NCI-H2081 treated with DMSO at 0.1 percent for 48 hours (cell line): ENCODE results near the gene WASF2.
"Not testable (repeated sequence)": the region's sequence is repeated elsewhere in the genome, so short reads cannot be mapped to it uniquely, and the experiment has no call there.

Experiments
- DNase-seq: peaks from one replicate; lab custom pipeline; 2025; lab: John Stamatoyannopoulos, UW

Gene WASF2

DNA sequence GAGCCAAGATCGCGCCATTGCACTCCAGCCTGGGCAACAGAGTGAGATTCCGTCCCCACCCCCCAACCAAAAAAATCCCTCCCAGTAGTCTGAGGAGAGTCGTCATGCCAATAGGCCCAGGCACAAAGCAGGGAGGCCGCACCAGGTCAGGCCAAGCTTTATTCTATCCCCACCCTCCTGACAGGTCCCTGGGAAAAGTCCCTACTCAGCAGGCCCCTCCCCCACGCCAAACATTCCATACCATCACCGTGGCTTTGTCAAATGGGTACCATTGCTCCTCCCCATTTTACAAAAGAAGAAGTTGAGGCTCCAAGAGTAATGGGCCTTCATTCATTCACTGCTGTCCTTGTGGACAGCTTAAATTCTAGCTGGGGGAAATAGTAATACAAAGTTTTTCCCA, 92.2 kb downstream of the WASF2 start:
- no peak for DNase-seq

DNA sequence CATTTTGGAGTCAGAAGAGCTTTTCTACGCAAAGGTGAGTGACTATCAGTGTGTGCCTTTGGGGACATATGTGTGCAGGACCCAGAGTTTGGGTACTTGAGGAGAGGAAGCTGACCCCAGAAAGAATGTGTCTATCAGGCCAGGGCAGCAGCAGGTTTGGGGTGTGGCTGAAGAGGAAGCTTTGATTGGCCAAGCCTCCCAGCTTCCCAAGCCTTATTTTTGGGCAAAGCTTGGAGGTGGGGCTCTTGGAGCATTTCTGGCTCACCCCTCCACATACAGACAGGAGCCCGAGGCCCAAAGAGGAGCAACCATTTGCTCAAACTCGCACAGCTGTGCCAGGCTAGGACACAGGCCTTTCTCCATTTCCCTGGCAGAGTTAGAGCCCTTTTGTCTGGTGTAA, 92.9 kb downstream of the WASF2 start:
- no peak for DNase-seq

DNA sequence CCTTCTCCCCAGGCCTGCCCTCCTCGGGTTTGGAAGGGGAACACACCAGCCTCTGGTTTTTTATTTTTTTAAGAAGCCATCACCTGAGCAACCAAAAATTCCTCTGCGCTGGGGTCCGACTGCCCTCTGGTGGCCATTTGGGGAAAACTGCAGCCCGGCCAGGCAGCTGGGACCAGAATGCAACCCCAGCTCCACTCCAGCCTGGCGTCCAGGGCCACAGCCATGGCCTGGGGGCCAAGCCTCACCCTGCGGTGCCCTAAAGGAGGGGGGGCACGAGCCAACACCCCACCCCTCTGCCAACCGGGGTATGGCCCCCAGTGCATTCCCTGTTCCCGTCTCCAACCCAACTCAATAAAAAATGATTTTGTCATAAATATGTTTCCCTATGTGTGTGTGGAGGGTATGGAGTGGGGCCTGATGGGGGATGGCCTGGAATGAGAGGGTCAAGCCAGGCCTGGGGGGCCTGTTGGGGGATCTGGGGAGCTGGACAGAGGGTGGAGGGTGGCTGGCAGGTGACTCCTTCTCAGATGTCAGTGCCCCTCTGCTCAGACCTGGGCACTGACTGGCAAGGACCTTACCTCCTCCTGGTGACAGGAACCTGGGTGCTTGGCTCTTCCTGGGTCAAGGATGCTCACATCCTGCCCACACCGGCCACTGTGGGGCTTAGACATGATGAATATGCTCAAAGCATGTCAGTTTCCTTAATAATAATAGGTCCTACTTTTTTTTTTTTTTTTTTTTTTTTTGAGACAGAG, 94.3 kb downstream of the WASF2 start:
- no peak for DNase-seq

DNA sequence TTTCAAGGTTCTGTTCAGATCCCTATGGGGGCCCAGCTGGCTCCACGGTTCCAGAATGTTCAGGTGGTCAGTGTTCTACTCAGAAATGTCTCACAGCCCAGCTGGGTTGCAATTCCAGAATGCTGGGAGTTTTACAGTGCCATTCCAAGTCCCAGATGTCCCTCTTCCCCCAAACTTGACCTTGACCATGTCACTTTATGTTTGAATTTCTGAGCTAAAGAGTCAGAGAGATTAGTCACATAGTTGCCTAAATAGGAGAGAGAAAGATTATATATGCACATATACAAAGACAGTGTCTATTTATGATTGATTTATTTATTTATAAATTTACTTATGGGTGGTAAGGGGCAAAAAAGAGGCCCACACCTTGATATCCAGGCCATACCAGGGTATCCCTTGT, 95.0 kb downstream of the WASF2 start:
- DNase-seq, result no peak

DNA sequence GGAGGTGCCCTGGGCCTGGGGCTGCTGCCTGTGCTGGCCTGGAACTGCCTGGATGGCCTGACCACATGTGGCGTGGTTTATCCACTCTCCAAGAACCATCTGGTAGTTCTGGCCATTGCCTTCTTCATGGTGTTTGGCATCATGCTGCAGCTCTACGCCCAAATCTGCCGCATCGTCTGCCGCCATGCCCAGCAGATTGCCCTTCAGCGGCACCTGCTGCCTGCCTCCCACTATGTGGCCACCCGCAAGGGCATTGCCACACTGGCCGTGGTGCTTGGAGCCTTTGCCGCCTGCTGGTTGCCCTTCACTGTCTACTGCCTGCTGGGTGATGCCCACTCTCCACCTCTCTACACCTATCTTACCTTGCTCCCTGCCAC, 95.7 kb downstream of the WASF2 start:
- no peak for DNase-seq

DNA sequence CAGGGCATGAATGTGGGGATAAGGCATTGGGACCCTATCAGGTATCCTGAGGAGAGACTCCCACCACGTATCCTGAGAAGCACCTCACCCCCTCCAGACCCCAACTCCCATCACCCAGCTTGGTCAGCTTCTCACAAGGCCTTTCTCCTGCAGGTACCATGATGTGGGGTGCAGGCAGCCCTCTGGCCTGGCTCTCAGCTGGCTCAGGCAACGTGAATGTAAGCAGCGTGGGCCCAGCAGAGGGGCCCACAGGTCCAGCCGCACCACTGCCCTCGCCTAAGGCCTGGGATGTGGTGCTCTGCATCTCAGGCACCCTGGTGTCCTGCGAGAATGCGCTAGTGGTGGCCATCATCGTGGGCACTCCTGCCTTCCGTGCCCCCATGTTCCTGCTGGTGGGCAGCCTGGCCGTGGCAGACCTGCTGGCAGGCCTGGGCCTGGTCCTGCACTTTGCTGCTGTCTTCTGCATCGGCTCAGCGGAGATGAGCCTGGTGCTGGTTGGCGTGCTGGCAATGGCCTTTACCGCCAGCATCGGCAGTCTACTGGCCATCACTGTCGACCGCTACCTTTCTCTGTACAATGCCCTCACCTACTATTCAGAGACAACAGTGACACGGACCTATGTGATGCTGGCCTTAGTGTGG, 96.2 kb downstream of the WASF2 start:
- DNase-seq, result no peak

DNA sequence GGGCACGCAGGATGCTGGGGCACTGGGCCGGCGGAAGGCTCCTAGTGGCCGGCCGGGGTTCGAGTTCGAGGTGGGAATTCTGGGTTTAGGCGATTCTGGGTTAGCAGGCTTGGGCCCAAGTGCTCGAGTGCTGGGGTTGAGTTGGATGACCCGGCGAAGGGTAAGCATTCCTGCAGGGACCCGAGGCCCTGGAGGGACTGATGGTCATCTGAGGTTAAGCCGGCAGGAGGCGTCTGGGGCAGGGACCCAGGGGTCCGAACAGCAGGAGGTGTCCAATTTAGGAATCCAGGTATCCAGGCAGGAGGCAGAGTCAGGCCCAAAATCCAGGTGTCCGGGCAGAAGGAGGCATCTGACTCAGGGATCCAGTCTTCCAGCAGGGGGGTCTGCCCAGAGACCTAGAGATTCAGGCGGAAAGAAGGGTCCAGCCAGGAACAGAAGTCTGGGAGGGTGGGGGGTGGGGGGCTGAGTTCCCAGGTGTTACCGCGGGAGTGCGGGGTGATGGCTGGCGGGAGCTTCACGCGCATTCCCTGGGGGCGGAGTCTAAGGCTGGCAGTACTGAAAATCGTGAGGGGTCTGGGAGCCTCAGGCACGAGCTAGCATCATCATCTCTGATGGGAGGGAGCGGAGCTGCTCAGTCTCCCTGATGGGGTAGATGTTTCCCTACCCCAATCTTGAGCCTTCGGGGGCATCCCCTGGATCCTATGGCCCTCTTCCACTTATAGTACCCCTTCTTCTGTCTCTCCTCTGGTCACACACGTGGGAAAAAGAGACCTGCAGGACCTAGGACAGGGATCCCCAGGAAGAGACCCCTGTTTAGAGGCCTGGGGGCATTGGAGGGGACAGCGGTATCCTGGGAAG, 97.0 kb downstream of the WASF2 start:
- DNase-seq, result no peak

DNA sequence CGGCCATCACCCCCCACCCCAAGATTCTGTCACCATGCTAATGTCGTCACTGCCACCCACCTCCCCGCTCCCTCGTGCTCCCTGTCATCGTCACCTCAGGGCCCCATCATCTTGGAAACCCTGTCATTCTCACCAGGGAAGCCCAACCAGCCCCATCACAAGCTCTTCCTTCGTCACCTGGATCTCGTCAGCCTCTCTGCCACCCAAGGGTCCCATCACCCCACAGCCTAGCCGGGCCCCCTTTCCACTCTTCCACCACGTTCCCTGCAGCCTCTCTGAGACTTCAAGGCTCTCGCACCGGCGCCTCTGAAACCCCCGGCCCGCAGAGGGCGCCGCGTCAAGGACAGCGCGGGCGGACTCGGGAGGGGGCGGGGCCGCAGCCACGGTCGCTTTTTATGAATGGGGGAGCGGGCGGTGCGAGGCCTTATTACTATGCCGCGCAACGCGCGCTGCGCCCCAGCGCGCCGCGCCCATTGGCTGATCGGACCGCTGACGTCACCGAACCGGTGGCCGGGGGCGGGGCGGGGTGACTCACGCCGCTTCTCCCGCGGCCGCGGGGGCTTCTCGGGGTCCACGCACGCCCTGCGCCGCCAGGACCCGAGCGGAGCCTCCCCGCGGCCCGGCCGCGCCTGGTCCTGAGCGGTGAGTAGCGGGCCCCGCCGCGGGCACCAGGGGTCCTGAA, 97.7 kb downstream of the WASF2 start, which contains the start of gene GPR3:
TSS of gene GPR3 (plus strand) at position 527 of the 682 bp plus-strand sequence. CDS start 1,177 bp downstream, outside the sequence.
- no peak for DNase-seq

DNA sequence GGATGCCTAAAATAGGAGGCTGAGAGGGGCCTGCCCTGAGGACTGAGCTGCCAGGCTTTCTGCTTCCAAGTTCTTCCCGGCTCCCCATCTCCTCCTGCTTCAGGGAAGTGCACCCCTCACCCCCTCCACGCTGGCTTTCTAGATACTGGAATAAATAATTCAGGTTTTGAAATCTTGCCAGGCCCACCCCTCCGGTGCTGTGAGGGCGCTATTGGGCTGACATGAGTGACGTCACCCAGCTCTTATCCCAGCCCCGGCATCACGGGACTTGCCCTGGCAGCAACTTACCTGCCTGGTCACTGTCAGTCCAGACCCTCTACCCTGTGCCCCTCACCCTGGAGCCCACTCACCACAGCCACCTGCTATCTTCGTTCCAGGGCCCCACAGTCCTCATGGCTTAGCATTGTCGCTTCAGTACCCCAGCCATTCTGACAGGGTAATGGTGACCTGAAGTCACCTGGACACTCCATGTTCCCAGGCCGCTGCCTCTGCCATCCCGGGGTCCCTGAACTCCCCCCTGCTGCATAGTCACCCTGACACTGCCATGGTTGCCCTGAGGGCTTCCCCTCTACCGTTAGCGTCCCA, 98.4 kb downstream of the WASF2 start:
- DNase-seq, result no peak

DNA sequence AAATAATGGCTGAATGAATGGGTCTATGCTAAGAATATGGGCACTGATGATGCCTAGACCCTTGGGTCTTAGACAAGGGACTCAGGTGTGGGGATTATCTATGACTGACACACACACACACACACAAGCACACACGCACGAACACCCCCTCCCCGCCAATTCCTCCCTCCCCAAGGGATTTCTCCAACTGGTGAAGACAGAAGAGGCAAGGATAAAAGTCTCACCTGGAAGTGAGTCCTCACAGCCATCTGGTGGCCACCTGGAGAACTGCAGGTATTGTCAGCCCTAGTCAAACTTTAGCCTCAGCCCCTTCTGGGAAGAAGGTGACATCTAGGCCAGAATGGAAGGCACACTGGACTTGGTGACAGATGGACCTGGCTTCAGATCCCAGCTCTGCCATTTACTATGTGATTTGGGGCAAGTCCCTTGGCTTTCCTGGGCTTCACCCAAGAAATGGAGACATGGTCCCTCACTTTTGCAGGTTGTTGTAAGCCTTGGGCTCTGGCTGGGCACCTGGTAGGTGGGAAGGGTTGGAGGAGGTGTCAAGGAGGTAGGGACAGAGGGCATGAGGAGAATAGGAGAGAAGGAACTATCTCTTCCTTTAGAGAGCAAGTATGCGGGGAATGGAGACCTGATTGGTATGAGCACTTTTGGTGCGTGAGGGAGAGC, 101.5 kb downstream of the WASF2 start:
- no peak for DNase-seq

DNA sequence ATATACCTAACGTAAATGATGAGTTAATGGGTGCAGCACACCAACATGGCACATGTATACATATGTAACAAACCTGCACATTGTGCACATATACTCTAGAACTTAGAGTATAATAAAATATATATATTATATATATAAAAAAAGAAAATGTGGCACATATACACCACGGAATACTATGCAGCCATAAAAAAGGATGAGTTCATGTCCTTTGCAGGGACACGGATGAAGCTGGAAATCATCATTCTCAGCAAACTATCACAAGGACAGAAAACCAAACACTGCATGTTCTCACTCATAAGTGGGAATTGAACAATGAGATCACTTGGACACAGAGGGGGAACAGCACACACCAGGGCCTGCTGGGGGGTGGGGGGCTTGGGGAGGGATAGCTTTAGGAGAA, 105.2 kb downstream of the WASF2 start:
- DNase-seq, result not testable (repeated sequence)

DNA sequence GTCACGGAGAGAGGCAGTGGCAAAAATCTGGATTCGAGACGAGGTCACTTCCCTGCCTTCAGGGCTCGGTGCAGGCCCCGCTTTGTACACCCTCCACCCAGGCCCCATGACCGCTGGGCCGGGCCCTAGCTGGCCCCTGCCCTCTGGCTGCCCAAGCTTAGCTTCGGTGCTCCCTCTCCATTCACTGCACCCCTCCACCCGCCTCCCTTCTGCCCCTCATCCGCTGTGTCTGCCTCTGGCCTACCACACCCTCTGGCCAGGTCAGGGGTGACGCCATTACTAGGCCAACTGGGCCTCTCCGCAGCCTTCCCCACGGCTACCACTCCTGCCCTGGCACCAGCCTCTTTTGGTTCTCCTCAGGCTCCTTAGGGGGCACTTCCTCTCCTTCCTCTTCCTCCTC, 106.3 kb downstream of the WASF2 start:
- no peak for DNase-seq

DNA sequence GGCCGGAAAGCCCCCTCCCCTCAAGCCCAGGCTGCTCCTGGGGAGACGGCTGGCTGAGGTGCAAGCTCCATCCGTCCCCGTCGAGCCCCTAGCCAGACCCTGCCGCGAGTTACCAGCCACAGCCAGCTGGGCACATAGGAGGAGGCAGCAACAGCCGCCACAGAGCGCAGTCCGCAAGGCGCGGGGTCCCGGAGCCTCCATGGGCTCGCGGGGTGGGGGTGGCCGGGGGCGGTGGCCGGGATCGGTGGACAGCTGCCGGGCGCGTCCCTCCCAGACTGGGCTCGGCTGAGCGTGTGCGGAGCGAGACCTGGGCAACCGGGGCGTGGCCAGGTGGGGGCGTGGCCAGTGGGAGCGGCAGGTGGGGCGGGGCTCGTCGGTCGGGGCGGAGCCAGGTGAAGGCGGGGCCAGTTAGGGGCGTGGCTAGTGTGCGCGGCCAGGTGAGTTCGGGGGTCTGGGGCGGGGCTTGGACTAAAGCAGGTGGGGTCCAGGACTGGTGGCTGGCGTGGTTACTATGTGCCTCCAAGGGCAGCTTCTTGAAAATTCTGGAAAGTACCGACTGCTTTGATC, 106.8 kb downstream of the WASF2 start, which contains the start of gene CD164L2:
TSS of gene CD164L2 (minus strand) at position 295 of the 567 bp plus-strand sequence. CDS start at position 201, 94 bp downstream.
- no peak for DNase-seq

DNA sequence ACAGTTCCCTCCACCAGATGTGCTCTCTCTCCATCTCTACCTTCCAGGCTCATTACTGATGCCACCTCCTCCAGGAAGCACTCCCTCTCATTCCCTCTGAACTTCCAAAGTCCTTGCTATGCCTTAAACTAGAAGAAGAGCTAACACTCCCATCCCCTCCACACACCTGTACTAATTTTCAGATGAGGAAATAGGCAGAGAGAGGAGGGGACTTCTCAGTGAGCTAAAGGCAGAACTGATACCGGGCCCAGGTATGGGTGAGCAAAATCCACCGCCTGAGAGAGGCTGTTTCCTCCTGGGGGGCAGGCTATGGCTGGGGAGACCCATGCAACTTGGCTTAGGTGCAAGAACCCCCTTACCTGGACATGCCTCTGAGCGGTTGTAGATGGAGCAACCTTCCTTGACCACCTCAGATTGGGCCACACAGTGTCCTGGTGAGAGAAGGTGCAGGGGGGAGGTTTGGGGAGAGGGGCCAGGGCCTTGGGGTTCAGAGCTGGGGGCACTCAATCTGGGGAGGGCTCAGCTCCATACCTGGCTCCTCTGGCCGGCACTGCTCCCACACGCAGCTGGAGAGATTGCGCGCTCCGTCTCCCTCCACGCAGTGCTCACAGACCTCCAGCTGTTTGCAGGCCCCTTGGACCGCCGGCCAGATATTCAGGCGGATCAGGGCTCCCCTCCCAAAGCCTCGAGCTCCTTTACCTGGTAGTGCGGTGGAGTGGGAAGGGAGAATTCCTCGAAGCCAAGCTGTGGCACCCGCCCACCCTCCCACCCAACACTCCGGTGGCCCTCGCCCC, 107.8 kb downstream of the WASF2 start:
- no peak for DNase-seq

DNA sequence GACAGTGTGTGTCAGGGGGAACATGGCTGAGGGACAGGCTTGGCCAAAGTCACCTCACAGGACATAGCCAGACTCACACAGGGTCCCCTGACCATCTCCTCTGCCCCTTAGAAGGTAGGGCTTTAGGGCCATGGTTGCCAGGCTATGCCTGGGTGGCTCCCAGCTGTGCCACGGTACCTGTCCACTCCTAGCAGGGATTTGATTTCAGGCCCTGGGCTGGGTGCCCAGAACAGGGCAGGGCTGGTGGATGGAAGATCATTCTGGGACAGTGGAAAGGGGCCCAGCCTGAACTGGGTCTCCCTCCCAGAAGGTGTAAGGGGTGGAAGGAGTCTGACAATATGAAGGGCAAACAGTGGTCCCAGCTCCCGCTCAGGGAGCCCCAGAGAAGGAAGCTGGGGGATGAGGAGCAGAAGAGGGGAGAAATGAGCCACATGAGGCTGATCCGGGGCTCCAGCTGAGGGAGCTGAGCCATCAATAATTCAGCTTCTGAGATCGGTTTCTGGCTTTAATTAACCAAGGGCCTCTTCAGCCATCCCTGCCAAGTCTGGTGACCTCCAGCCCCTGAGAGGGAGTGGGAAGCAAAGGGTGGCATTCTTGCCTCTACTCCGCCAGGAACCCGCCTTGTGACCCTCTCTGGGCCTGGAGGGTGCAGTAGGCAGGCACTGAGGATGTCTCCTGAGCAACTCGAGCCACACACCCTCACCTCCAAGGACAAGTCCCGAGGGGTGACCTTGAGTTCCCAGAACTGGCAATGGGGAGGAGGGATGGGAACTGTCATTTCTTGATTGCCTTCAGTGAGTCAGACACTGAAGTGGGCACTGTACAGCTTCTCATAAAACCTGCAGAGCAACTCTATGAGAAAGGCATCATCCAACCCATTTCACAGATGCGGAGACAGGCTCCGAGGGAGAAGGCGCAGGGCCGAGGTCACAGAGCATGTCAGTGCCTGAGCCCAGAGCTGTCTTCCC, 108.9 kb downstream of the WASF2 start:
- no peak for DNase-seq

DNA sequence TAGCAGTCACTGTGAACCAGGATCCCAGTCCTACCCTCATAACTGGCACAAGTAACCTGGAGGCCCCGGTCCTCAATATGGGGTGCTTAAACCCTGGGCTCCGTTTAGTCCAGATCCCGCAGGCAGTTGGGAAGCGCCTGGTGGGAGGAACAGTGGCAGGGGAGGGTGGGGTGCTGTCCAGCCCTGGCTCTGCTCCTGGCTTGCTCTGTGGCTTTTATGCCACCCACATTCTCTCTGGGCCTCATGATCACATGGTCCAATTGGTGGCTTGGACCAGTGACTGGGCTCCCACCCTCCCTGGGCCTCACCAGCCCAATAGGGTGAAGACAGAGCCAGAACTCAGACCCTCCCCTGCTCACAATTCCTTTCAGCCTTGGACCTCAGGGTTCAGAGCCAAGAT, 109.7 kb downstream of the WASF2 start:
- DNase-seq, result no peak

DNA sequence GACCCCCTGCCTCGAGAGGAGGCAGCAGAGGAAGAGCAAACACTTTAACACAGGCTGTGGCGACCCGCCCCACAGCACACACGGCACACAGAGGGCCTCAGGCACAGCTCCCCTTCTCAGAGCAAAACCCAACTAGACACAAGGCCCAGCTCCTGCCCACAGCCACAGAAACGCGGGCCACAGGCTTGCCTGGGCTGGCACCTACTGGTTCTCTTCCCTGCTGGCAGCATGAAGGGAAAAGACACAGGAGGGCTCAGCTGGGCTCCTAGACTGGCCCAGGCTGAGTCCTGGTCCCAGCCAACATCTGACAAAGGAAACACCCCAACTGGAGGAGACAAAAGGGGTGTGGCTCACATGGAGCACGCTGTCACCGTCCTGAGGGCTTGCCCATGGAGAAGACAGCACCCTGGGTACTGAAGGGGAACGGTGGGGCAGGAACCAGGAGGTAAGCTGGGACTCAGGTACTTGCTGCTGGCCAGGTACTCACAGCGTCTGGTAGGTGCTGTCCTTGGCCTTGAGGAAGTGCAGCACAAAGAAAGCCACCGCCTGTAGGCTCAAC, 110.3 kb downstream of the WASF2 start:
- DNase-seq, result no peak

DNA sequence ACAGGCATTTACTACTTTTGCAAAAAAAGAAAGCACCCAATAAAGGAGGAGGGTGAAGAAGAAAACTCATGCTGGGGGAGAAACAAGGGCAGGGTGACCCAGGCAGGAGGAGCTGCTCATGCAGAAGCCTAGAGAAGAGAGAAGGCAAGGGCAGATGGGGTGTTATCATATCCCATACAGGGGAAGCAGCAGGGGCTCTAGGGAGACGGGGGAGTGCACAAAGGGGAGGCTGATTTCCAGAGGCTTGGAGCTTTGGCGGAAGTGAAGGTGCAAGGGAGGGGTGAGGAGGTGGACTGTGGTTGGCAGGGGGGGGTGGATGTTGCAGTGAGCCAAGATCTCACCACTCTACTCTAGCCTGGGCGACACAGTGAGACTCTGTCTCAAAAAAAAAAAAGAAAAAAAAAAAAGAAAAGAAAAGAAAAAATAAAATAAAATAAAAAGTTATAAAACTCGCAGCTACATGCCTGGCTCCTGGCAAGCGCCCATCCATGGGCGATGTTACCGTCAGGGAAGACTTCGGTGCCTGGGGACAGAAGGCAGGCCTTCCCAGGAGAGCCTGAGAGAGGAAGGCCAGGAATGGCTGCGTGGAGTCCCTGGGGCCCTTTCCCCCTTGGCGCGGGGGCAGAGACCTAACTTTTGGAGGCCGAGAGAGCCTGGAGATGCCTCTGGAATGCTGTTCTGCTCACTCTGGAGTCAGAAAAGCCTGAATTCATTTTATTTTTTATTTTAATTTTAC, 112.0 kb downstream of the WASF2 start:
- no peak for DNase-seq
